Keratinocyte (primary cell): ENCODE measurements around the gene CDYL2. TPM values are rescaled to one million over a fixed set of nuclear protein-coding genes. Genes with fewer than 3 reads are reported as not detected.

Experiments
- DNase-seq: peaks from one replicate; pipeline ENCODE4 v3.0.0-alpha.2; 2011; ENCODE audit warnings: low read depth, missing footprints, low spot score
- FAIRE-seq: peaks from 2 replicates; lab custom pipeline; 2011; peaks lifted over from hg19 to GRCh38; lab: Jason Lieb, UNC
- H2AFZ ChIP-seq: 2 replicates; pipeline ENCODE4 v1.6.0; 2012; ENCODE audit warnings: low read length, control low read depth, inconsistent platforms; ENCODE audit not compliant: control insufficient read depth
- H3K27ac ChIP-seq: 2 replicates; pipeline ENCODE4 v1.5.1; 2011; ENCODE audit warnings: low read length; ENCODE audit not compliant: control insufficient read depth, insufficient read depth
- H3K27me3 ChIP-seq: 3 replicates; pipeline ENCODE4 v1.6.0; 2011; ENCODE audit warnings: low read length; ENCODE audit not compliant: control insufficient read depth, insufficient read depth; ENCODE audit errors: extremely low read depth
- H3K36me3 ChIP-seq, 2 experiments: 2 replicates in 1 of 2; 3 replicates in 1 of 2; pipeline ENCODE4 v1.5.1; 2011; ENCODE audit warnings: low read length in 2 of 2, mild to moderate bottlenecking in 1 of 2; ENCODE audit not compliant: control insufficient read depth in 2 of 2, insufficient read depth in 2 of 2; ENCODE audit errors: extremely low read depth in 1 of 2
- H3K4me1 ChIP-seq: 3 replicates; pipeline ENCODE4 v1.5.1; 2011; ENCODE audit warnings: low read length; ENCODE audit not compliant: control insufficient read depth, insufficient read depth; ENCODE audit errors: extremely low read depth
- H3K4me2 ChIP-seq: 3 replicates; pipeline ENCODE4 v1.6.0; 2011; ENCODE audit warnings: low read depth, low read length; ENCODE audit not compliant: control insufficient read depth, insufficient read depth; ENCODE audit errors: extremely low read depth
- H3K4me3 ChIP-seq, 3 experiments: fragments of 200-600 bp in 1 of 3; sonication (generic) in 1 of 3; 2 replicates in 2 of 3; 3 replicates in 1 of 3; pipeline ENCODE4 v1.5.1; 2011 to 2016; ENCODE audit warnings: low read length in 3 of 3, mild to moderate bottlenecking in 3 of 3, control low read depth in 2 of 3, inconsistent platforms in 1 of 3, low read depth in 1 of 3, mixed read lengths in 1 of 3, mixed run types in 1 of 3, moderate library complexity in 1 of 3; ENCODE audit not compliant: control insufficient read depth in 2 of 3, insufficient read depth in 2 of 3; ENCODE audit errors: extremely low read depth in 1 of 3
- H3K79me2 ChIP-seq: 2 replicates; pipeline ENCODE4 v1.6.0; 2012; ENCODE audit warnings: low read length; ENCODE audit not compliant: control insufficient read depth, insufficient read depth
- H3K9ac ChIP-seq: 3 replicates; pipeline ENCODE4 v1.6.0; 2011; ENCODE audit warnings: low read length; ENCODE audit not compliant: control insufficient read depth, insufficient read depth; ENCODE audit errors: extremely low read depth
- H3K9me1 ChIP-seq: 3 replicates; pipeline ENCODE4 v1.6.0; 2011; ENCODE audit warnings: low read length; ENCODE audit not compliant: control insufficient read depth, insufficient read depth; ENCODE audit errors: extremely low read depth
- H3K9me3 ChIP-seq: 2 replicates; pipeline ENCODE4 v1.5.1; 2012; ENCODE audit warnings: low read depth, low read length; ENCODE audit not compliant: control insufficient read depth
- H4K20me1 ChIP-seq: 3 replicates; pipeline ENCODE4 v1.6.0; 2011; ENCODE audit warnings: low read length; ENCODE audit not compliant: control insufficient read depth, insufficient read depth; ENCODE audit errors: extremely low read depth
- EZH2 ChIP-seq: IDR thresholded peaks from one replicate; pipeline ENCODE4 v1.6.1; 2012; ENCODE audit warnings: inconsistent platforms, mild to moderate bottlenecking, low read length, moderate library complexity
- dilution Hi-C: fragments of 300-500 bp; cut with MboI; formaldehyde crosslinking; loops from one replicate; pipeline ENCODE4 v1.7.0; 2020; ENCODE audit warnings: low sequenced_read_pairs; ENCODE audit not compliant: extremely low pct_ligation_motif_present
- polyA plus RNA-seq, 5 experiments: library from polyadenylated mRNA; depleted of rRNA in 3 of 5; stranded (reverse) in 3 of 5; stranded (forward) in 1 of 5; unstranded in 1 of 5; fragments of >200 nt; gene quantifications; 1 replicate in 1 of 5; 2 replicates in 3 of 5; 3 replicates in 1 of 5; pipeline versions ENCODE4 v1.2.1 to v1.2.3, GENCODE V29; 2011 to 2012; ENCODE audit warnings: missing spikeins in 2 of 5, low read depth in 1 of 5, low replicate concordance in 1 of 5
- TF ChIP-seq, protein P1 (sequence below), 3 experiments: IDR thresholded peaks in 1 of 3; conservative IDR thresholded peaks in 1 of 3; optimal IDR thresholded peaks in 1 of 3; 2 replicates in 2 of 3; 3 replicates in 1 of 3; pipeline versions ENCODE3 to v1.5.1; 2011; ENCODE audit warnings: low read length in 3 of 3, mild to moderate bottlenecking in 3 of 3, moderate library complexity in 2 of 3, control low read depth in 1 of 3, inconsistent platforms in 1 of 3; ENCODE audit not compliant: insufficient read depth in 2 of 3; ENCODE audit errors: extremely low read depth in 1 of 3

Gene CDYL2
- polyA plus RNA-seq, 1 donor (not counting 4 experiments of a cell fraction or from before 2014, with no cell fraction given), result 2.0 TPM

- dilution Hi-C loops, result no loop called here
These were observed 147.7 kb downstream of the CDYL2 start for GRCh38 chr16:80656711-80657150.

GRCh38 chr16:80656161-80656560 lies 148.2 kb downstream of the CDYL2 start:
- Histone ChIP-seq H3K9me3 (no peaks in the 10 kb centered on the region), H3K4me3 (no peak overlapping the region), H3K9ac (no peak overlapping the region), H3K79me2 (no peaks in the 10 kb centered on the region), H3K27me3 (no peaks in the 10 kb centered on the region), H3K4me1 (no peaks in the 10 kb centered on the region), H3K9me1 (no peaks in the 10 kb centered on the region), H4K20me1 (no peaks in the 10 kb centered on the region), H3K36me3 (no peaks in the 10 kb centered on the region), H3K27ac (no peak overlapping the region), H2AFZ (no peak overlapping the region), H3K4me2 (no peak overlapping the region)
- TF ChIP-seq EZH2, result no peak
- TF ChIP-seq, protein P1, sequence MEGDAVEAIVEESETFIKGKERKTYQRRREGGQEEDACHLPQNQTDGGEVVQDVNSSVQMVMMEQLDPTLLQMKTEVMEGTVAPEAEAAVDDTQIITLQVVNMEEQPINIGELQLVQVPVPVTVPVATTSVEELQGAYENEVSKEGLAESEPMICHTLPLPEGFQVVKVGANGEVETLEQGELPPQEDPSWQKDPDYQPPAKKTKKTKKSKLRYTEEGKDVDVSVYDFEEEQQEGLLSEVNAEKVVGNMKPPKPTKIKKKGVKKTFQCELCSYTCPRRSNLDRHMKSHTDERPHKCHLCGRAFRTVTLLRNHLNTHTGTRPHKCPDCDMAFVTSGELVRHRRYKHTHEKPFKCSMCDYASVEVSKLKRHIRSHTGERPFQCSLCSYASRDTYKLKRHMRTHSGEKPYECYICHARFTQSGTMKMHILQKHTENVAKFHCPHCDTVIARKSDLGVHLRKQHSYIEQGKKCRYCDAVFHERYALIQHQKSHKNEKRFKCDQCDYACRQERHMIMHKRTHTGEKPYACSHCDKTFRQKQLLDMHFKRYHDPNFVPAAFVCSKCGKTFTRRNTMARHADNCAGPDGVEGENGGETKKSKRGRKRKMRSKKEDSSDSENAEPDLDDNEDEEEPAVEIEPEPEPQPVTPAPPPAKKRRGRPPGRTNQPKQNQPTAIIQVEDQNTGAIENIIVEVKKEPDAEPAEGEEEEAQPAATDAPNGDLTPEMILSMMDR (optimal IDR thresholded peaks at IDR 0.05 in 1 of 3, IDR thresholded peaks at IDR 0.05 in 1 of 3, conservative IDR thresholded peaks at IDR 0.05 in 1 of 3; ENCODE audit: extremely low read depth in 1 of 3, insufficient read depth in 2 of 3, low read length in 3 of 3), result no peak
- DNase-seq (no peak), FAIRE-seq (no peak)
- dilution Hi-C loops, result no loop called here

More at GRCh38 chr16:80656711-80657150, 147.7 kb downstream of the CDYL2 start:
- Histone ChIP-seq H3K9me3 (no peaks in the 10 kb centered on the region), H3K9ac (no peak overlapping the region), H4K20me1 (no peaks in the 10 kb centered on the region), H3K79me2 (no peaks in the 10 kb centered on the region), H3K27ac (no peak overlapping the region), H3K36me3 (no peaks in the 10 kb centered on the region), H3K4me3 (no peak overlapping the region), H3K4me1 (no peaks in the 10 kb centered on the region), H3K4me2 (no peak overlapping the region), H3K9me1 (no peaks in the 10 kb centered on the region), H3K27me3 (no peaks in the 10 kb centered on the region), H2AFZ (no peak overlapping the region)
- no peak for FAIRE-seq
- TF ChIP-seq, protein P1 (optimal IDR thresholded peaks at IDR 0.05 in 1 of 3, IDR thresholded peaks at IDR 0.05 in 1 of 3, conservative IDR thresholded peaks at IDR 0.05 in 1 of 3; ENCODE audit: extremely low read depth in 1 of 3, insufficient read depth in 2 of 3, low read length in 3 of 3), result no peak
- TF ChIP-seq EZH2, result no peak
- no peak for DNase-seq
